Measurements from ENCODE around the gene MAGOHB.
"Not testable (repeated sequence)": the region's sequence is repeated elsewhere in the genome, so short reads cannot be mapped to it uniquely, and the experiment has no call there.

Gene MAGOHB

GRCh38 chr12:10601860-10602259 is 11.5 kb downstream of the MAGOHB start:
- no peak for TF ChIP-seq CTCF (IDR thresholded peaks at IDR 0.05; ENCODE audit: low read depth, low read length, missing control alignments)
- no peak overlapping the region for H3K4me3 ChIP-seq (replicated peaks; ENCODE audit: low read depth, low read length)
- DNase-seq (ENCODE audit: extremely low read depth, low read depth): no peak

DNA sequence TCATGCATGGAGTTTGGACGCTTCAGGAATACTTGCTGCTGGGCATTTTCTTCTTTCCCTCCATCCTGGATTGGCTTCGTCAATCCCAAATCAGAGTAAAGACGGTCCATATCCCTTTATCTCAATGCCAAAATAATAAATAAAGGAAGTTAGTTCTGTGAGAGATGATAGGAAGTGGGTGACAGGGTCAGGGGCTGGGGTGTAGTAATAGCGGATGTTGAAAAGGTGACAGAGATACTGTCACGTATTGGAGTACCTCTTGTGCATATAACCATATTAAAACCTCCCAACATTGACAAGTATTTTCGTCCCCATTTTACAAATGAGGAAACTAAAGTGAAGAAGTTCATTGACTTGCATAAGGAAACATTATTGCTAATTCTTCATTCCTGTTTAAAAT is 12.4 kb downstream of the MAGOHB start:
- H3K4me3 ChIP-seq (replicated peaks; ENCODE audit: low read depth, low read length): no peak overlapping the region
- TF ChIP-seq CTCF (IDR thresholded peaks at IDR 0.05; ENCODE audit: low read depth, low read length, missing control alignments): no peak
- no peak for DNase-seq (ENCODE audit: extremely low read depth, low read depth)

- no peak for DNase-seq (ENCODE audit: extremely low read depth, low read depth)
- no peak for TF ChIP-seq CTCF (IDR thresholded peaks at IDR 0.05; ENCODE audit: low read depth, low read length, missing control alignments)
- H3K4me3 ChIP-seq (replicated peaks; ENCODE audit: low read depth, low read length): no peak overlapping the region
These were observed 17.5 kb downstream of the MAGOHB start for GRCh38 chr12:10595881-10596280.

GRCh38 chr12:10590966-10591365 is 22.4 kb downstream of the MAGOHB start:
- no peak for TF ChIP-seq CTCF (IDR thresholded peaks at IDR 0.05; ENCODE audit: low read depth, low read length, missing control alignments)
- no peak overlapping the region for H3K4me3 ChIP-seq (replicated peaks; ENCODE audit: low read depth, low read length)
- no peak for DNase-seq (ENCODE audit: extremely low read depth, low read depth)

DNA sequence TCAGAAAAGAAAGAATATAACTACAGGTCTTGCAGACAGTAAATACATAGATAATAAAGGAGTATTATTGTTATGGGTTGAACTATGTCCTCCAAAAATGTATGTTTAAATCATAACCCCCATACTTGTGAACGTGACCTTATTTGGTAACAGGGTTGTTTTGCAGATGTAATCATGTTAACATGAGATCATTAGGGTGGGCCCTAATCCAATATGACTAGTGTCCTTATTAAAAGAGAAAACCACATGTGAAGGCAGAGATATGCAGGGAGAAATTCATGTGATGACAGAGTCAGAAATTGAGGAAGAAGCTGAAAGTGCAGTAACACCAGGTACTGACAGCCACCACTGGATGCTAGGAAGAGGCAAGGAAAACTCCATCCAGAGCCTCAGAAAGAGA is 29.0 kb downstream of the MAGOHB start:
- no peak overlapping the region for H3K4me3 ChIP-seq (replicated peaks; ENCODE audit: low read depth, low read length)
- DNase-seq (ENCODE audit: extremely low read depth, low read depth): no peak
- no peak for TF ChIP-seq CTCF (IDR thresholded peaks at IDR 0.05; ENCODE audit: low read depth, low read length, missing control alignments)

- H3K4me3 ChIP-seq (replicated peaks; ENCODE audit: low read depth, low read length): no peak overlapping the region
- no peak for DNase-seq (ENCODE audit: extremely low read depth, low read depth)
- TF ChIP-seq CTCF (IDR thresholded peaks at IDR 0.05; ENCODE audit: low read depth, low read length, missing control alignments): no peak
These were observed 30.7 kb downstream of the MAGOHB start for GRCh38 chr12:10582704-10583103.

DNA sequence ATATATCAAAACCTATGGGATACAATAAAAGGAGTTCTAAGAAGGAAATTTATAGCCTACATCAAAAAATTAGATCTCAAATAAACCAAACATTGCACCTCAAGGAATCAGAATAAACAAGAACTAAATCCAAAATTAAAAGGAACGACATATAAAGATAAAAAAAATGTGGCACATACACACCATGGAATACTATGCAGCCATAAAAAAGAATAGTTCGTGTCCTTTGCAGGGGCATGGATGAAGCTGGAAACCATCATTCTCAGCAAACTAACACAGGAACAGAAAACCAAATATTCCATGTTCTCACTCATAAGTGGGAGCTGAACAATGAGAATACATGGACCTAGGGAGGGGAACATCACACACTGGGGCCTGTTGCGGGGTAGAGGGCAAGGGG is 31.3 kb downstream of the MAGOHB start:
- not testable (repeated sequence) for DNase-seq (ENCODE audit: extremely low read depth, low read depth); H3K4me3 ChIP-seq (replicated peaks; ENCODE audit: low read depth, low read length)

All from HFF-Myc (cell line).